Stimulated activated CD4-positive, alpha-beta T cell treated with anti-CD3 and anti-CD28 coated beads, Interleukin-1b, Interleukin-23, amount 100 ng/mL, for 48 hours (primary cell): ENCODE data around the gene CD164.
"Not testable (repeated sequence)": the region's sequence is repeated elsewhere in the genome, so short reads cannot be mapped to it uniquely, and the experiment has no call there.

Experiments used
- DNase-seq: peaks from one replicate; pipeline ENCODE4 v3.0.0-alpha.2; 2020

The CD164 gene

DNA sequence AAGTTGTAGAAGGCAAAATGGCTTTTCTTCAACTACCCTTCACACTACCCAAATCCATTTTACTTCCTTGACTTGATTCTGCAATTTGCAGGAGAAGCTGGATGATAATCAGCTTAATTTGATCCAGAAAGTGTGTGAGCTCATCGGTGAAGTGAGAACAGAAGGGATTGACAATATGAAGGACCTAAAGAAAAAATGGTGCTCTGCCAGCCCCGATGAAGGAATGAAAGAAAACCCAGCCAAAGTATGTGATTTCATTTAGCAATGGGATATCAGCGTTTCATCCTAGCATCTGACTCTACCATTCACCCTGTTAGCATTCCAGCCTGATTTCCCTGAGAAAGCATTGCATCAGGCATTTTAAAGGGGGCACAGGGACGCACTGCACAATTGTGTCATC, 41.5 kb downstream of the CD164 start:
- DNase-seq: no peak

DNA sequence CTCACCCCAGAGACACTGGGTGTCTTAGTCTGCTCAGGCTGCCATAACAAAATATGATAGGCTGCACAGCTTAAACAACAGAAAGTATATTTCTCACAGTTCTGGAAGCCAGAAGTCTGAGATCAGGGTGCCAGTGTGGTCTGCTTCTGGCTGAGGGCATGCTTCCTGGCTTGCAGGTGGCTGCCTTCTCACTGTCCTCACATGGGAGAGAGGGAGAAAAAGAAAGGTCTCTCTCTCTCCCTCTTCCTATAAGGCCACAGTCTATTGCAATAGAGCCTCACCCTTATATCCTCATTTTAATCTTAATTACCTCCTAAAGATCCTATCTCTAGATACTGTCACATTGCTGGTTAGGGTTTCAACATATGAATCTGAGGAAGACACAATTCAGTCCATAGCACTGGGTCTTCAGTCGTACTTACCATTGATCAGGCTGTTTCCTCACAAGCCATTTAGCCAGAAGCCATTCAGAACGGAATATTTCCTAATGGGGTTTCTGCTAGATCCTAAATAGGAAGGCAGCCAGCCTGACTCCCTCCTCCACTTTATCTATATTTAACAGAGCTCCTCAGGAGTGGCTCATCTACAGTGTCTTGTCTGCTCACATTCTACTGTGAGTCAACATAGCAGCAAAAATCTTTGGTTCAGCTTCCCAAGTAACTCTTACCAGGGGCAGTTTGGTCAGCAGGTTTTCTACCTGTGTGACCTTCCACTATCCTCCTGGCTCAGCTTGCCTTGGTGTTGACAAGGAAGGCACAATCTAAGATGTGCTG, 42.2 kb downstream of the CD164 start:
- DNase-seq: no peak

DNA sequence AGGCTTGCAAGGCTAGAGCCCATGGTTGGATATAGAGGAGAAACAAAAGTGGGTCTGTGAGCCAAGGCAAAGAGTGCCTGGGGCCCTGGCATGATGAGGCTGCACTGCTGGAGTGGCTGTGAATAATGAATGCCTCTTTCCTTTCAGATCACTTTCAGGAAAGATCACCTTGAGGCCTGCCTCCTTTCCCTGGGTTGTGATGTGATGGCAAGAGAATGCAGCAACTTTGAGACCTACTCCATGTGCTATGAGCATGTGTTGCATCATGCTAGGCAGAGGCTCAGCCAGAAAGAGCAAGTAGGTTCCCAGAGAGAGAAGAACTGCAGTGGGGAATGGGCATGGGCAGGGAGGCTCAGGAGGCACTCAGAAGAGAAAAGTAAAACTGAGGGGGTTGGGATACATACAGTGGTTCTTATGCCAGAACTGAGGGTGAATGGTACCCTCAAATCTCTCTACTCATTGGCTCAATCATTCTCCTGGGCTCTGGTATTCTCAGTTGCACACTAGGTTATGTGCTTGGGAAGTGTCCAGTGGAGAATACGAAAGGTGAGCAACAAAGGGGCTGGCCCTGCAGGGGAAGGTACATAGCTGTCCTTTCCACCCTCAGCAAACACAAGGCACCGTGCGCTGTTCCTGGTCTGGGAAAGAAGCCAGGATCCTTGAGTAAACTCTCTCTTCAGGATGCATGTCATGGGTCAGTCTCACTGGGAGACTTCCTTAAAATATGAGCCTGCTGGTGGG, 45.9 kb downstream of the CD164 start:
- DNase-seq: no peak

DNA sequence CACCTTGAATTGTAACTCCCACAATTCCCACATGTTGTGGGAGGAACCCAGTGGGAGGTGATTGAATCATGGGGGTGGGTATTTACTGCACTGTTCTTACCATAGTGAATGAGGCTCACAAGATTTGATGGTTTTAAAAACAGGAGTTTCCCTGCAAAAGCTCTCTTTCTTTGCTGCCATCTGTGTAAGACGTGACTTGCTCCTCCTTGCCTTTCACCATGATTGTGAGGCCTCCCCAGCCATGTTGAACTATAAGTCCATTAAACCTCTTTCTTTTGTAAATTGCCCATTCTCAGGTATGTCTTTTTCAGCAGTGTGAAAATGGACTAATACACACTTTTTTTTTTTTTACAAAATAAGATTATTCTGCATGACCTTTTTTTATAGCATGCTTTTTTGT, 48.4 kb downstream of the CD164 start:
- not testable (repeated sequence) for DNase-seq

DNA sequence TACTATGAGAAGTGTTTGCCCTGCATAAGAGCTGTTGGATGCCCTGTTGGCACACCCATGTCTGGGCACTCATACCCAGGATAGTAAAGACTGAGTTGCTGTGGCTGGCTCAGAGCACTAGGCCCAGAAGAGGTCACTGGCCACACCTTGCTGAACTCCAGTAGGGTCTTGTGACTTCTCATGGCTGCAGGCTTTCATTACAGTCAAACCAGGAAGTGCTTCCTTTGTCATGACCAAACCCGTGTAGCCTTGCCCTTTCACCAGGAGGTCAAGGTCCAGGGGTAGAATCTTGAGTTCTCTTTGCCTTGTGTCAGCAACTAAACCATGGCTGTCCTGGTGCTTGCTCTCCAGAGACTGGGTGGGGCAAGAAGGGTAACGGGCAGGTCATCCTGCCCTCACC, 49.5 kb downstream of the CD164 start:
- DNase-seq: no peak

DNA sequence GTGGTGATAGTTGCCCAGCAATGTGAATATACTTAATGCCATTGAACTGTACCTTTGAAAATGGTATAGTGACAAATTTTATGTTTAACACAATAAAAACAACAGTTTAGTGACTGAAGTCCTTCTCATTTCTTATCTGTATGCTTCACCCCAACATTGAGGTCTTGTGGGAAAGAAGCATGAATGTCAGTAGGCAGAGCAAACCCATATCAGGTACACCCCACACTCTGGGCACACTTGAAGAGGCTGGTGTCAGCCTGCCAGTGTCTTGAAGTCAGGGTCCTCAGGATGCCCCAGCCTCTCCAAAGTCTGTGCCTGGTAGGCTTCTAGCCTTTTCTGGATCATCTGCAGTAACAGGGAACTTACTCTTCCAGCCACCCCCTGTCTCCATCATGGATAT, 51.2 kb downstream of the CD164 start:
- no peak for DNase-seq

DNA sequence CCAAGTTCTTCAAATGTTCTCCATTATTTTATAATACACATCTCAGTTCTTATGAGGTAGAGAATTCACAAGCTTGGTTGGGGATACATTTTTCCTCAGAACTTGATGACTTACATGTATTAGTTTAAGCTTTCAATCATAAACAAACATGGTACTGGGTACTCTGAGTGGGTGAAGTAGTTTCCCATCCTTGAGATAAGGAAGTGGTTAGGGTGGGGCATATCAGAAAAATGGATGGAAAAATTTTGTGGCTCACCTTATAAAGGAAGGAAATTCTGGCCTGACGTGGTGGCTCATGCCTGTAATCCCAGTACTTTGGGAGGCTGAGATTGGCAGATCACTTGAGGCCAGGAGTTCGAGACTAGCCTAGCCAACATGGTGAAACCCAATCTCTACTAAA, 52.0 kb downstream of the CD164 start:
- no peak for DNase-seq

DNA sequence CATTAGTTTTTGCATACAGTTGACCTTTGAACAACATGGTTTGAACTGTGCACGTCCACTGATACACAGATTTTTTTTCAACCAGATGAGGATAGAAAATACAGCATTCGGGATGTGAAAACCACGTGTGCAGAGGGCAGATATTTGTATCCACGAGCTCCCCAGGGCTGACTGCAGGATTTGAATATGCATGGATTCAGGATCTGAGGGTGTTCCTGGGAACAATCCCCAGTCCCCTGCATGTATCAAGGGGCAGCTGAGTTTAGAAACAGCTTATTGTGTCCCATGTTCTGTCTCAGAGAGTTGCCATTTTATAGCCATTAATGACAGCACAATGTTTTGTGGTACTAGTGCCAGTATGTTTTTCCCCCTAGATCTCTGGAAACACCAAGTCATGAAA, 53.6 kb downstream of the CD164 start:
- no peak for DNase-seq

DNA sequence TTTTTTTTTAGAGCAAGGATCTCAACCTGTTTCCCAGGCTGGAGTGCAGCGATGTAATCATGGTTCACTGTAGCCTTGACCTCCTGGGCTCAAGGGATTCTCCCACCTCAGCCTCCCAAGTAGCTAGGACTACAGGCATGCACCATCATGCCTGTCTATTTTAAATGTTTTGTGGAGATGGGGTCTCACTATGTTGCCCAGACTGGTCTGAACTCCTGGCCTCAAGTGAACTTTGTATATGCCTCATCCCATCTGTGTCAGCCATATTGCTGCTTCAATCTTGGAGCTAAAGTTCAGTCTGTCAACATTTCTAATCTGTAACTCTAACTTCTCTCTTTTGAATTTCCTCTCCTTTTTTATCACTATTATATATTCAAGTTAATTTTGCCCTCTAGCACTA, 54.3 kb downstream of the CD164 start:
- no peak for DNase-seq

DNA sequence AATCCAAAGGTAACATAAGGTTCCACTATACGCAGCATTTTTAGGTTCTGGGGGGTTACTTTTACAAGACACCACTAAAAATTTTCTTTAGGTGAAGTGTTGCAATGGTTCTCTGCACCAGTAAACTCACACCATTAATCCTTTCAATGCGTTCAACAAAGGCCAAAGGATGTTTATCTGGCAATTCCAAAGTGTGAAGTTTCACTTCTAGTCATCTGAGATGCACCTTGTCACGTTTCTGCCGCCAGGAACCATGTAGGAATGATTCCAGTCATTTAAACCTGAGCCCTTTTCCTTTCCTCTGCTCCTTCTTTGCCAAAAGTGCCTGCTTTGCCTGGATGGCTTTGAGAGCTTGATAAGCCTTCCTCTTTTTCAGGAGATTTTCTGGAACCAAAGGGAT, 54.8 kb downstream of the CD164 start:
- no peak for DNase-seq

DNA sequence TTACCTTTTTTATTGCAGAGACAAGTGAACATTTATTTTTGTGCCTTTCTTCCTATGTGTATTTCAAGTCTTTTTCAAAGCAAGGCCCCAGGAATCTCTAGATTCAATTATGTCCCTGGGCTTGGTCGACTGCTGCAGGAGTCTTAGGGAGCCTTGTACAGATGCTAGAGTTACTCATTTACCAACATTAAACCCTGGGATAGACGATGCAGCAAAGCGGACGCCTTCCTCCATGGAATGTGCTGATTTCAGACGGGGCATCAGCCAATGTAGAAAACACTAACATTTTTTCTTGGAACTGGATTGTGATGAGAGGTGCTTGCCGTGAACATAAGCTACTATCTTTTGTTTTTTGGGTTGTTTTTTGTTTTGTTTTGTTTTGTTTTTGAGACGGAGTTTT, 55.9 kb downstream of the CD164 start:
- no peak for DNase-seq

DNA sequence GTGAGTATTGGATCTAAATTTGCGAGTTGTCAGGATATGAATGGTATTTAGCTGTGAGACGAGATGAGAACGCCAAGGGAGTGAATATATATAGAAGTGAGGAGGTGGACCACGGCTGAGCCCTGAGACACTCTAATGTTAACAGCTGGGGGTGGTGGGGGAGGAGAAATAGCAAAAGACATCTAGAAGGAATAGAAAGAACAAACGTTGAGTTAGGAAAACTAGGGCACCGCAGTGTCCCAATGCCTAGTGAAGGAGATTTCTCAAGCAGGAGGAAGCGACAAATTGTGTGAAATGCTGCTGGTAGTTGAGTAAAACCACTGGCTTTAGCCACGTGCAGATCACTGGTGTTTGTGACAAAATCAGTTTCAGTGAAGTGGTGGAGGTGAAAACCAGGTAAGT, 56.9 kb downstream of the CD164 start:
- no peak for DNase-seq

DNA sequence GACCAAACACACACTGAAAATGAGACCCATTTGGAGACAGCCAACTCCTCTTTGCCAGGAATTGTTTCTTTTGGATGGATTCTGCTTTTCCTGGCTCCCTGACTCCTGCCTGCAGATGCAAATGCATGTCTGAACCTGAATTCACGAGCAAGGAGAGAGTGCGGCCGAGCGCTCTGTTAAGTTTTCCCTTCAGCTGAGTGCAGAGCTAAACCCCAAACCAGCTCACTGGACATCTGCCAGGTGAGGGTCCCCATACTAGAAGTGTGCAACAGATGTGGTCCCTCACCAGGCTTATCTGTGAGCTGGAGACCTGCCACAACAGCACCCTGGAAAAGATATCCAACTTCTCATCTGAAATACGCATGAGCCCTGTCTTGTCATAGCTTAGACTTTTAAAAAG, 59.0 kb downstream of the CD164 start:
- DNase-seq: no peak

DNA sequence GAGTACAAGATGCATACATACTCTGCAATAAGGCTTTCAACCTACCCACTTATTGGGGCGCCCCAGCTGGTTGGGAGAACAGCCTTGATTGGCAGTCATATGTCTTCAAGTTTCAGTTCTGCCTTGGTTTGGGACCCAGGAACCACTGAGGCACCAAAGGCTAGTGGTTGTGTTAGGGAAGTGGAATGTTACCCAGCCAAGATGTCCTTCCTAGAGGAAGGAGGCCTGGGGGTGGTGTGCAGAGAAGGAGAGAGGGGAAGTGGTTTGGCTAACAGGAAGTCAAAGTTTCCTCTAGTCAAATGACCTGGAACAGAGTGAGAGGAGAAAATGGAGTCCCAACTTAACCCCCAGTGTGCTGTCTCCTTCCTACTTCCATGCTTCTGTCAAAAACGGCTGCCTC, 59.4 kb downstream of the CD164 start:
- DNase-seq: no peak

DNA sequence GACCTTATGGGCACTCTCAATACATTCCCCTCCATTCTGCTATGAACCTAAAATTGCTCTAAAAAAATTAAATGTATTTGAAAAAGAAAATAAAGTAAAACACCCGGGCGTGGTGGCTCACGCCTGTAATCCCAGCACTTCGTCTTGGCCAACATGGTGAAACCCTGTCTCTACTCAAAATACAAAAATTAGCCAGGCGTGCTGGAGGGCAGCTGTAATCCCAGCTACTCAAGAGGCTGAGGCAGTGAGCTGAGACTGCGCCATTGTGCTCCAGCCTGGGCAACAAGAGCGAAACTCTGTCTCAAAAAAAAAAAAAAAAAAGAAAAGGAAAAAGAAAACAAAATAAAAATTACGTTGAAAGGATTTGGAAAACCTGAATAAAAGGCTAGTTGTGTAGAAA, 60.5 kb downstream of the CD164 start:
- no peak for DNase-seq

DNA sequence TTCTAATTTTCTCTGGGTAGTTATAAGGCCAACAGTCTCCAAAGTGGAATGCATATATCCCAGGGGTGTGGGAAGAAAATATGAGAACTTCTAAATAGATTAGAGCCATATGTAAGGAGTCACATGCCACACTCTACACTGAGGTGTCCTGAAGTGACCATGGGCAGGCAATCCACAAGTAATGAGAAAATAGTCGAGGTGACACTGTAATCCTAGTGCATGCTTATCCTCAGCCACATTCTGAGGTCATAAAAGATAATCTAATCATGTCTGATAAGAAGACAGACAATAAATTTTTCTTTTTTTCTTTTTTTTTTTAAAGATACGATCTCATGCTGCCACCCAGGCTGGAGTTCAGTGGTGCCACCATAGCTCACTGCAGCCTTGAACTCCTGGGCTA, 62.2 kb downstream of the CD164 start:
- no peak for DNase-seq

DNA sequence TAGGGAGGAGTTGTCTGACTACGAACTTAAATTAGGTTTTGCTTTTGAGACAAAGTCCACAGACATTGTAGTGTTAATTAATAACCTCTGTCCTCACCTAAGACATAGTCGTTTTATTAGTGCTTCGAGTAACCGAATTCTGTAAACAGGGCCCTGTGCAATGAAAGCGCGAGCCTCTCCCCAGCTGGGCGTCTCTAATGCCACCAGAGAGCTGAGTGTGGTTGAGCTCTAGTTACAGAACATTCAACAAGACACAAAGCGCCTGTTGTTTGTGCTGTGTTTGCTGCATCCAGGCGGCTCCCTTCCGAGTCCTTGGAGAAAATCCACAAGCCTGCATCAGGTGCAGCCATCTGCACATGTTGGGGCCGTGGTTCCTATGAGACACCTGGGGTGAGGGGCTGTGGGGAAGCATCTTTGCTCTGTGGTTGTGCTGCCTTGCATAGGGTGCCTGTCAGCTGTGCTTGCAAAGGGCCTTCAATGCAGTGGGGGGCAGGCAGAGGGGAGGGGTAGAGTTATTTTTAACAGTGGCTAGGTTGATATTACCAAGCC, 63.9 kb downstream of the CD164 start:
- no peak for DNase-seq

DNA sequence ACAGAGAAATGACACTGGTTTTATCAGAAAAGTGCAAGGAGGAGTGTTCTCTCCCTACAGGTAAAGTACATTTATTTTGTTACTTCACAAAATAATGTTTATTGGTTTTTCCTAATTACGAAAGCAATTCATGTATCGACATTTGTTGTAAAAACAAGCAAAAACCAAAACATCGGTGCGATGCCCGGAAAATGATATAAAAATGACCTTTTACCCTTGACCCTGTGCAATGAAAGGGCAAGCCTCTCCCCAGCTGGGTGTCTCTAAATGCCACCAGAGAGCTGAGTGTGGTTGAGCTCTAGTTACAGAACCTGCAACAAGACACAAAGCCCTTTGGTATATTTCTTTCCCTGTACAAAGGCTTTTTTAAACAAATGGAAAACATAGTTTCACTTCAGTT, 65.4 kb downstream of the CD164 start:
- no peak for DNase-seq
